GM19025 (cell line): Measurements from ENCODE around the gene GPER1.
"Not testable (repeated sequence)": the region's sequence is repeated elsewhere in the genome, so short reads cannot be mapped to it uniquely, and the experiment has no call there.

ENCODE experiments used
- ATAC-seq: cut with Tn5 transposase; IDR thresholded peaks from one replicate; pipeline ENCODE4 v1.9.1; 2021; ENCODE audit warnings: mild to moderate bottlenecking, low read depth, moderate library complexity; ENCODE audit not compliant: unreplicated experiment

Gene GPER1

GRCh38 chr7:1115171-1116045 lies 27.5 kb downstream of the GPER1 start:
- ATAC-seq = not testable (repeated sequence)

GRCh38 chr7:1116383-1117008 lies 28.6 kb downstream of the GPER1 start:
- not testable (repeated sequence) for ATAC-seq

GRCh38 chr7:1117321-1117928 lies 29.5 kb downstream of the GPER1 start:
- ATAC-seq = no peak

GRCh38 chr7:1119201-1119600 lies 31.3 kb downstream of the GPER1 start:
- ATAC-seq = no peak

GRCh38 chr7:1120791-1121190 lies 32.9 kb downstream of the GPER1 start:
- no peak for ATAC-seq

GRCh38 chr7:1121476-1121875 lies 33.6 kb downstream of the GPER1 start:
- no peak for ATAC-seq

GRCh38 chr7:1121886-1122831 lies 34.2 kb downstream of the GPER1 start:
- ATAC-seq = no peak

GRCh38 chr7:1122832-1123501 lies 35.1 kb downstream of the GPER1 start:
- no peak for ATAC-seq

- ATAC-seq = no peak
These were observed 35.8 kb downstream of the GPER1 start for GRCh38 chr7:1123715-1124114.

GRCh38 chr7:1124164-1124563 lies 36.3 kb downstream of the GPER1 start:
- ATAC-seq = no peak

GRCh38 chr7:1124816-1125602 lies 37.1 kb downstream of the GPER1 start:
- ATAC-seq = no peak

GRCh38 chr7:1125603-1125969 lies 37.7 kb downstream of the GPER1 start:
- no peak for ATAC-seq

- no peak for ATAC-seq
These were observed 39.1 kb downstream of the GPER1 start for GRCh38 chr7:1127001-1127400.

GRCh38 chr7:1129431-1129830 lies 41.5 kb downstream of the GPER1 start:
- no peak for ATAC-seq

GRCh38 chr7:1130021-1130990 lies 42.4 kb downstream of the GPER1 start:
- ATAC-seq = no peak

GRCh38 chr7:1131471-1132265 lies 43.8 kb downstream of the GPER1 start:
- no peak for ATAC-seq

- ATAC-seq = no peak
These were observed 47.0 kb downstream of the GPER1 start for GRCh38 chr7:1134951-1135350.
